D341Med (cell line): ENCODE data around the gene ARL6IP1.
"Not testable (repeated sequence)": the region's sequence is repeated elsewhere in the genome, so short reads cannot be mapped to it uniquely, and the experiment has no call there.

Experiments used
- DNase-seq: peaks from one replicate; pipeline ENCODE4 v3.0.0; 2012; ENCODE audit warnings: low spot score

The ARL6IP1 gene

DNA sequence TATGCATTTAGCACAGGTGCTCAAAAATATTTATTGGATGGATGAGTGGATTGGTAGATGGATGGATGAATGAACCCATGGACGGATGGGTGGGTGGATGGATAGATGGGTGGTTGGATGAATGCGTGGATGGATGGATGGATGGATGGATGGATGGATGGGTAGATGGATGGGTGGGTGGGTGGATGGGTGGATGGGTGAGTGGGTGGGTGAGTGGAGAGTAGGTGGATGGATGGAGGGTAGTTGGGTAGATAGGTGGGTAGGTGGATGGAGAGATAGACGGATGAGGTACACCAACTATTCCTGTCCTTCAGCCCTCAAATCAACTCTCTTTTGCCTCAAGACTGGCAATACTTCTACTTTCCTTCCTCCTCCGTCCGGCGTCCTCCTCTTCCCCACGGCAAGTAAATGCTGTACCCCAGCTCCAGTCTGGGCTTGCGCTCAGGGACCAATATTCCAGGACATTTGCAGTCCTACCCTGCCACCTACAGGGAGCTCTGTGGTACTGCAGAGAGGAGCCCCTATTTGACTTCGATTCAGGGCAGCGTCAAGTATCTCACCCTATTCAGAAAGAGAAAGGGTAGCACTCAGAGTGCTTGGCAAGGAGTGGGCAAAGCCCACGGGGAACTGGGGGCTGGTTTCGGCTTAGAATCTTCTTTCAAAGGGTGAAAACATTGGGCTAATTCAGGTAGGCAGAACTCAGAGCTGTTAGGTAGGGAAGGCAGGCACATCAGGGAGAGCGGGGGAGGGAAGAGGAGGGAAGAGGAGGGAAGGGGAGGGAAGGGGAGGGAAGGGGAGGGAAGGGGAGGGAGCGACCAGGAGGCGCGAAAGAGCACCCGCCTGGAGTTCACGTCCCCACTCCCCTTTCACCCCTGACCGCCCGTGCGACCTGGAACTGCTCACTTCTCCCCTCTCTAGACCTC, 41.5 kb downstream of the ARL6IP1 start:
- DNase-seq: not testable (repeated sequence)

DNA sequence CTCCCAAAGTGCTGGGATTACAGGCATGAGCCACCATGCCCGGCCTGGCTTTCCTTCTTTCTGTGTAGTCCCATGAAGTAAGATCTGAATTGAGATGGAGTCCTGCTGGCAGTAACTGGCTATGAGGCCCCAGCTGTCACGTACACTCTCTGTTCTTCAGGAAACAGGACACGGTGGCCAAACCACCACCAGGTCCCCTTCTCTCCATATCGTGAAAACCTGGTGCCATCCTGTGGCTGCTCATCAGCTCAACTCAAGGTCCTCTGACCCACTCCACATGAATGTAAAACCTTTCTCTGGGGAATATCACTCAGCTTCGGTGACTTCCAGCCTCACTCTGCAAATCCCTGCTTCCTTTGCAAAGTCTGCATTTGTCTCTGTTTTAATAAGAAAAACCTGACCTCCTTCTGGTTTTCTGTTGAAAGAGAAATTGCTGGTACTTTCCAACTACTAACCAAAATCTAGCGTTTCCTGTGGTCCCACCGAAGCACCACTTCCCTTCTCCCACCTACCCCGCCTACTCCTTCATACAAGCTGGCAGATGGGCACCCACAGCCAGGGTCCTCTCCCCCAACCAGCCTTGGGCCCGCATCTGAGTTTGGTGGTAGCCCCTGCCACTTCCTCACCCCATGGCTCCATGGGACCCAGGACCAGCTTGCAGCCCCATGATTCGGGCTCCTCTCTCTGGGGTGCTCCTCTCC, 43.2 kb downstream of the ARL6IP1 start:
- DNase-seq: not testable (repeated sequence)

- not testable (repeated sequence) for DNase-seq
Observed at GRCh38 chr16:18756639-18757038, 44.7 kb downstream of the ARL6IP1 start.

GRCh38 chr16:18742870-18743269, 58.5 kb downstream of the ARL6IP1 start:
- not testable (repeated sequence) for DNase-seq
